Measurements from ENCODE around the gene COPA. TPM values are rescaled to one million over a fixed set of nuclear protein-coding genes. Genes with fewer than 3 reads are reported as not detected.

The COPA gene
- polyA plus RNA-seq, 1 of the 3 experiments (the other 2 are of a cell fraction), result 91.4 TPM

DNA sequence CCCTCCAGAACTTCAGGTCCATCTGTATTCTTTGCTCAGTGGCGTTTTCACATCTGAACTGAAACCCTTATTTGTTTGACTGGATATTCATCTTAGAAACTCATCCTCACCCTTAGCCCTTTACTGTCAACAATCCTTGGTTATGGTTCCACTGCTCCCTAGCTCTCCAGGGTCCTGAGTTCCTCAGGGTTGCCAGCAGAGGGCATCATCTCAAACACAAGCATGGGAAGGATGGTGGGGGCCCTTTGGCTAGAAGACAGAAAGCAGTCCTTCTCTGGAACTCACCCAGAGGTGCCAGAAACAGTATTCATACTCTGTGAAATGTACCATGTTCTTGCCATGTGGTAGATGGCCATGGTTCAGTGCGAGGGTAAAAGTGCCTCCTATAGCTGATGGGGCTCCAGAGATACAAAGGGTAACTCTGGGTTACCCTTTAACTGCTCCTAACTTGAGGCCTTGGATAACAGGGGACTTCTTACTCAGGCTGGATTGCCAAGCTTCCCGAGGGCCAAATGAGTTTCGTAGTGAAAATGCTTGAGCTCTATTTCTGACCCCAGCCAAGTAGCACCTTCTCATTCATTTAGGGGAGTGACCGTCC lies 11.4 kb upstream of the COPA start:
- DNase-seq, result peak; percentile 53
- WGBS (ENCODE audit: low lambda C conversion rate), result 66% methylated on average over 5 of the region's 5 CpGs
- CTCF ChIA-PET, result interaction anchor here (0.7 to 6.4 kb wide), 21 partner anchors 8 to 1098 kb away, joined by 3 to 100 read pairs (median 4); partner anchors contain the start of gene NHLH1

More for the DNA sequence above, 11.4 kb upstream of the COPA start:
- Histone ChIP-seq H3K9me3 (no peaks in the 10 kb centered on the region), H3K4me1 (ENCODE audit: control insufficient read depth in 1 of 2, insufficient read depth in 2 of 2, low read depth in 1 of 2, low read length in 1 of 2) (no peaks in the 10 kb centered on the region), H3K4me3 (ENCODE audit: low read depth in 2 of 2, low read length in 1 of 2) (peak overlapping the region in 1 of 2 experiments; percentile 28; a peak in 1 of 4 replicates), H3K36me3 (replicated peaks in 1 of 2; ENCODE audit: control insufficient read depth in 1 of 2, insufficient read depth in 2 of 2, low read length in 1 of 2) (peaks cover 43 to 89% of the 10 kb centered on the region in 2 experiments), H2AFZ (ENCODE audit: low read depth) (no peak overlapping the region), H4K20me1 (ENCODE audit: insufficient read depth) (no peaks in the 10 kb centered on the region), H3K4me2 (no peak overlapping the region), H3K9me2 (no peaks in the 10 kb centered on the region), H3K9ac (no peak overlapping the region), H3K79me2 (ENCODE audit: insufficient read depth) (no peaks in the 10 kb centered on the region), H3K27ac (ENCODE audit: low read depth in 2 of 2, low read length in 1 of 2) (no peak overlapping the region), H3K27me3 (ENCODE audit: insufficient read depth) (no peaks in the 10 kb centered on the region), H3F3A (replicated peaks; ENCODE audit: insufficient read depth) (peaks cover 4% of the 10 kb centered on the region)
- peak; percentile 44 for TF ChIP-seq RAD21 (IDR thresholded peaks at IDR 0.05; ENCODE audit: low read length)
- no peak for TF ChIP-seq TEAD4 (IDR thresholded peaks at IDR 0.05; ENCODE audit: borderline replicate concordance, insufficient read depth)
- TF ChIP-seq SMC3 (IDR thresholded peaks at IDR 0.05; ENCODE audit: low read depth, low read length), result peak; percentile 55
- TF ChIP-seq, protein P1, sequence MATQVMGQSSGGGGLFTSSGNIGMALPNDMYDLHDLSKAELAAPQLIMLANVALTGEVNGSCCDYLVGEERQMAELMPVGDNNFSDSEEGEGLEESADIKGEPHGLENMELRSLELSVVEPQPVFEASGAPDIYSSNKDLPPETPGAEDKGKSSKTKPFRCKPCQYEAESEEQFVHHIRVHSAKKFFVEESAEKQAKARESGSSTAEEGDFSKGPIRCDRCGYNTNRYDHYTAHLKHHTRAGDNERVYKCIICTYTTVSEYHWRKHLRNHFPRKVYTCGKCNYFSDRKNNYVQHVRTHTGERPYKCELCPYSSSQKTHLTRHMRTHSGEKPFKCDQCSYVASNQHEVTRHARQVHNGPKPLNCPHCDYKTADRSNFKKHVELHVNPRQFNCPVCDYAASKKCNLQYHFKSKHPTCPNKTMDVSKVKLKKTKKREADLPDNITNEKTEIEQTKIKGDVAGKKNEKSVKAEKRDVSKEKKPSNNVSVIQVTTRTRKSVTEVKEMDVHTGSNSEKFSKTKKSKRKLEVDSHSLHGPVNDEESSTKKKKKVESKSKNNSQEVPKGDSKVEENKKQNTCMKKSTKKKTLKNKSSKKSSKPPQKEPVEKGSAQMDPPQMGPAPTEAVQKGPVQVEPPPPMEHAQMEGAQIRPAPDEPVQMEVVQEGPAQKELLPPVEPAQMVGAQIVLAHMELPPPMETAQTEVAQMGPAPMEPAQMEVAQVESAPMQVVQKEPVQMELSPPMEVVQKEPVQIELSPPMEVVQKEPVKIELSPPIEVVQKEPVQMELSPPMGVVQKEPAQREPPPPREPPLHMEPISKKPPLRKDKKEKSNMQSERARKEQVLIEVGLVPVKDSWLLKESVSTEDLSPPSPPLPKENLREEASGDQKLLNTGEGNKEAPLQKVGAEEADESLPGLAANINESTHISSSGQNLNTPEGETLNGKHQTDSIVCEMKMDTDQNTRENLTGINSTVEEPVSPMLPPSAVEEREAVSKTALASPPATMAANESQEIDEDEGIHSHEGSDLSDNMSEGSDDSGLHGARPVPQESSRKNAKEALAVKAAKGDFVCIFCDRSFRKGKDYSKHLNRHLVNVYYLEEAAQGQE (IDR thresholded peaks at IDR 0.05; ENCODE audit: low read depth, low read length), result peak; percentile 53; the same call in 1 of the 2 replicates
- no peak for TF ChIP-seq ELF1 (IDR thresholded peaks at IDR 0.05)
- TF ChIP-seq EP300 (IDR thresholded peaks at IDR 0.05; ENCODE audit: borderline replicate concordance in 1 of 2, low read depth in 1 of 2, low read length in 1 of 2), result no peak
- TF ChIP-seq USF1 (IDR thresholded peaks at IDR 0.05; ENCODE audit: borderline replicate concordance, low read depth), result no peak
- peak; percentile 70 for TF ChIP-seq CTCF (IDR thresholded peaks at IDR 0.05)
- no peak for TF ChIP-seq NFIC (IDR thresholded peaks at IDR 0.05; ENCODE audit: borderline replicate concordance)
- TF ChIP-seq CHD2 (IDR thresholded peaks at IDR 0.05; ENCODE audit: low read length, partially characterized antibody), result no peak
- POLR2A ChIA-PET, result no interaction called here
